HG02840 (cell line): ENCODE data around the gene GPR162.
"Not testable (repeated sequence)": the region's sequence is repeated elsewhere in the genome, so short reads cannot be mapped to it uniquely, and the experiment has no call there.

Source experiments
- ATAC-seq: cut with Tn5 transposase; IDR thresholded peaks from one replicate; pipeline ENCODE4 v1.9.1; 2021; ENCODE audit warnings: mild to moderate bottlenecking, moderate library complexity, moderate number of reproducible peaks; ENCODE audit not compliant: unreplicated experiment, low FRiP score

GPR162 gene

DNA sequence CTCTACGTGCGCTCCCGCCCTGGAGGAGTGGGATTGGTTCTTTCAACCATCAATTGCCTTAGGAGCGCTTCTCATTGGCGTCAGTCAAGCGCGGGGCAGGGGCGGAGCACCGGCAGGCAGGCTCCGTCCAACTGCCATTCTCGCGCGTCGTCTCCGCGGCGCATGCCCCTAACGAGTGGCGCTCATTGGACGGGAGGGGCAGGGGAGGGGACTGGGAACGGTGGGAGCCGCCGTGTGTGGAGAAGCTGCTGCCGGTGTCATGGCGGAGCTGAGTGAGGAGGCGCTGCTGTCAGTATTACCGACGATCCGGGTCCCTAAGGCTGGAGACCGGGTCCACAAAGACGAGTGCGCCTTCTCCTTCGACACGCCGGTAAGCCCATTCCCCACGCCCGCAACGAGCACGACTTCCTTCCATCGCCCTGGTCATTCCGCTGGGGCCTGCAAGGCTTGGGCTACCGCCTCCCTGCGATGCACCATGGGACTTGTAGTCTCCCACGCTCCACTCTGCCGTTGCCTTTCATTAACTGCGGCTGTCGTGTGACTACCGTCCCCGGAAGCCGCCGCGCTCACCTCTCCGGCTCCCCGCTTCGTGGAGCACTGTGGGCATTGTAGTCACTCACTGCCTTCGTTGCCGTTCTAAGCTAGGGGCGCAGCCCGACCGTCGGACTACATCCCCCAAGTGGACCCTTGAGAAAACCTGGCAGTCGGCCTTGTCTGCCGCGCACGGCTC is 30.5 kb downstream of the GPR162 start, which contains the start of gene USP5:
TSS of gene USP5 (plus strand) at position 230 of the 730 bp plus-strand sequence. CDS start at position 260, 30 bp downstream.
- peak; percentile 77 for ATAC-seq

- no peak for ATAC-seq
These were observed 31.2 kb downstream of the GPR162 start for GRCh38 chr12:6852651-6853354.

DNA sequence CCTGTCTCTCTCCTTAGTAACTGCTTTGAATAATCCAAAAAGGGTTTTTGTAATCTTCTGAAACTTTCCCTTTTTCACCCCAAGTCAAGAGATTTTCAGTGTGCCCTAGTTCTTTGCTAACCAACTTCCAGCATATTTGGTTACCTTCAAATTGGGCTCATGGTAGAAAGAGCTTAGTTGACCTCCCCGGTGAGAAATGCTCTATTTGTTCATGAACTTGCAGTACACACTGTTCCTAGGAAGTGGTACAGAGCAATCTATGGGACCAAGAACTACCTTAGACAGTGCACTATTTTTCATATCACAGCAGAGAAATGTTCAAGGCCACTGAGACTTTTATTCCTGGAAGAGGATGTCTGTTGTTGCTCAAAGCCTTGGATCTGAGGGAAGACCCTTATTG is 32.0 kb downstream of the GPR162 start:
- no peak for ATAC-seq

GRCh38 chr12:6854036-6854435 is 32.4 kb downstream of the GPR162 start:
- ATAC-seq = no peak

- no peak for ATAC-seq
These were observed 33.7 kb downstream of the GPR162 start for GRCh38 chr12:6855322-6855721.

GRCh38 chr12:6858799-6859198 is 37.2 kb downstream of the GPR162 start:
- no peak for ATAC-seq

DNA sequence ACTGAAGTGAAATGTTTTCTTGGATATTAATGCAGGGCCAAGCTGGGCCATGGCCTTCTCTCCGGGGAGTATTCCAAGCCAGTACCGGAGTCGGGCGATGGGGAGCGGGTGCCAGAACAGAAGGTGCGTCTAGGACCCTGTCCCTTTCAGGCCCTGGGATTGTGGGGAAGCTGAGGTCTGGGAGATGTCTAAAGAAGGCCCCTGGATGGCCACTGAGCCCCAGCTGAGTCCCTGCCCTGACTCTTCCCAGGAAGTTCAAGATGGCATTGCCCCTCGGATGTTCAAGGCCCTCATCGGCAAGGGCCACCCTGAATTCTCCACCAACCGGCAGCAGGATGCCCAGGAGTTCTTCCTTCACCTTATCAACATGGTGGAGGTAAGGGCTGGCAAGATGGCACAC is 38.5 kb downstream of the GPR162 start:
- no peak for ATAC-seq

DNA sequence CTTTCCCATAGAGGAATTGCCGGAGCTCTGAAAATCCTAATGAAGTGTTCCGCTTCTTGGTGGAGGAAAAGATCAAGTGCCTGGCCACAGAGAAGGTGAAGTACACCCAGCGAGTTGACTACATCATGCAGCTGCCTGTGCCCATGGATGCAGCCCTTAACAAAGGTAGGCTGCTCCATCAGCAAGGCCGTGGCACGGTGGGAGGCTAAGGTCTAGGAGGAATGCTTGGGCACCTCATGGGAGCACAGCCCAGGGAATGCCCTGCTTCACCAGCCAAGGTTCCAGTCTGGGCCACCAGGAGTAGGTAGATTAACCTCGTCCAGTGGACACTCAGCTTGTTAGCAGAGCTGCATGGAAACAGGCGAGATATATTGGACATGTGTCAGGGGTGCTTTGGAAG is 39.3 kb downstream of the GPR162 start:
- ATAC-seq = no peak

GRCh38 chr12:6861391-6861790 is 39.8 kb downstream of the GPR162 start:
- ATAC-seq = no peak

DNA sequence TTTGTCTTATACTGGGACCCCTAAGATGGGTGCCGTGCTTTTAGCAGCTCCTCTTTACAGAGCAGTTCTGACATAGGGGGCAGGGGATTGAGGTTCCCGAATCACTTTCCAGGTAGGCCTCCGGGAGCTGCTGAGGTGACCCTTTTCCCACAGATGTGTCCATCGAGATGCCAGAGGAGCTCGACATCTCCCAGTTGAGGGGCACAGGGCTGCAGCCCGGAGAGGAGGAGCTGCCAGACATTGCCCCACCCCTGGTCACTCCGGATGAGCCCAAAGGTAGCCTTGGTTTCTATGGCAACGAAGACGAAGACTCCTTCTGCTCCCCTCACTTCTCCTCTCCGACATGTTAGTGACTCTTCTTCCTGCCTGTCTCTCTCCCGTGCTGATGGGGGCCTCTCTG is 41.4 kb downstream of the GPR162 start:
- no peak for ATAC-seq

- no peak for ATAC-seq
These were observed 42.1 kb downstream of the GPR162 start for GRCh38 chr12:6863586-6864321.

DNA sequence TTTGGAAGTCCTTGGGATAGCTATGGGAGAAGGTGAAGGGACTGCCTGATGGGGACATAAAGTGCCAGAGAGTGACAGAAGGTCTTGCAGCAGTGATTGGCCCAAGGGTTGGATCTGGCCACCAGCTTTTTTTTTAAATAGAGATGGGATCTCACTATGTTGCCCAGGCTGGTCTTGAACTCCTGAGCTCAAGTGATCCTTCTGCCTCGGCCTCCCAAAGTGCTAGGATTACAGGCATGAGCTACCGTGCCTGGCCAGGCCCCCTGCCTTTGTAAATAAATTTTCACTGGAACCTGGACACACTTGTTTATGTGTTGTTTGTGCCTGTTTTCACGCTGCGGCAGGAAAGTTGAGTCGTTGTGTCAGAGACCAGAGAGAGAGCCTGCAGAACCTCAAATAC is 43.7 kb downstream of the GPR162 start:
- not testable (repeated sequence) for ATAC-seq

DNA sequence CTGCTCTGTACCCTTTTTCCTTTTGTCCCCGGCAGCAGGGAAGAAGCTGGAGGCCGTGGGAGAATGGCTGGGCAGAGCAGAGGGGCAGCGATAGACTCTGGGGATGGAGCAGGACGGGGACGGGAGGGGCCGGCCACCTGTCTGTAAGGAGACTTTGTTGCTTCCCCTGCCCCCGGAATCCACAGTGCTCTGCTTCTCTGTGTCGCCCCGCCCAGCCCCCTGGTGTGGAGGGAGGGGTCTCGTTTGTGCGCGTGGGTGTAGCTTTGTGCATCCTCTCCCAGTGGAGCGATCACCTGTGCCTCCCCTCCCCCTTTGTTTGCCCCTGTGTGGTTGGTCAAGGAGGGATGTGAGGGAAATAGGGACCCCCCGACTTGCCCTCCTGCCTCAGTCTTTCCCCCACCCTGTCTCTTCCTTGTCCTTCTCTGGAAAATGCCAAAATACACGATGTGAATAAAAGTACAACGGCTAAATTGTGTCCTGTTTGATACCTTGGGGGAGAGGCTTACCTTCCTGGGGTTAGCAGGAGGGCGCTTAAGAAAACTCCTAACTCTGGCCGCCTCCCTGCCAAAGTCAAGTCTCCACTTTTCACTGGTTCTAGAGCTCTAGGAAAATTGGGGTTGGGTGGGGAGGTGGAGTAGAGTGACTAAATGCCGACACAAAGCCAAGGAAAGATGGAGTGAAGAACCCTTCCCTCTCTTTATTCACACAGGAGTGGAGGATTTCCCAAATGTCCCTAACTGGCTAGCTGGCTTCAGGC is 44.7 kb downstream of the GPR162 start:
- no peak for ATAC-seq

DNA sequence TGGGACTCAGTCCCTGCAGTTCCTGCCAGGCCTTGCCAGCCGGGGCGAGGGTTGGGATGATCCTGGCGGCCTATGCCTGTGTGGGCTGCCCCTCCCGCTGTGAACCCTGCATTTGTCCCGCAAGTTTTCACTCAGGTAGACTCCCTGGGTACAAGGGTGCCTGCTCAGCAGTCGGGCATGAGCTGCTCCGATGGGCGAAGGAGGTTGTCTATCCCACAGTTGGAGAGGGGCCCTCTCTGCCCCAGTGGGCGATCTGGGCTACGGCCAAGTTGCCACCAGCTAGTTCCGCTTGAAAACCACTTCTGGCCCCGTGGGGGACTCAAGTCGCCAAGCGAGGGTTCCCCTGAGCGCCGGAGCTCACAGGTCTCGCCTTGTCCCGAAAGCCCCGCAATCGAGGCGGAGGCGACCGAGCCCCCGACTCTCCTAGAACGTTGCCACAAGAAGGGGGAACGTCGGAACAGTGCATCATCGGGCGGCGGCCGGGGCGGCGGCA is 45.3 kb downstream of the GPR162 start:
- ATAC-seq = peak; percentile 3

GRCh38 chr12:6867413-6868210 is 46.0 kb downstream of the GPR162 start, which contains the start of gene TPI1:
Gene TPI1, plus strand, starts transcription at chr12:6867531. Its CDS starts 36 bp downstream, at chr12:6867567.
- peak; percentile 62 for ATAC-seq

GRCh38 chr12:6868211-6869048 is 46.8 kb downstream of the GPR162 start:
- no peak for ATAC-seq

GRCh38 chr12:6869049-6870021 is 47.7 kb downstream of the GPR162 start:
- ATAC-seq = no peak
